HCT116 (cell line): ENCODE data around the gene CNTF.

Experiments
- CEBPB ChIP-seq: IDR thresholded peaks from 2 replicates; pipeline ENCODE4 v1.6.1; 2012; ENCODE audit warnings: low read depth
- CTCF ChIP-seq, 3 experiments: fragments of 200-600 bp in 1 of 3; sonication (generic) in 1 of 3; IDR thresholded peaks in 2 of 3; conservative IDR thresholded peaks in 1 of 3; 2 replicates each; pipeline ENCODE4 v1.5.1; 2012 to 2017; ENCODE audit warnings: low read depth in 2 of 3, low read length in 2 of 3, antibody characterized with exemption in 1 of 3, borderline replicate concordance in 1 of 3, control low read depth in 1 of 3, mild to moderate bottlenecking in 1 of 3, mixed read lengths in 1 of 3, mixed run types in 1 of 3, moderate library complexity in 1 of 3; ENCODE audit not compliant: insufficient read depth in 1 of 3
- EZH2 ChIP-seq: fragments of 200-600 bp; sonication (generic); IDR thresholded peaks from 2 replicates; pipeline ENCODE4 v1.6.1; 2017; ENCODE audit warnings: antibody characterized with exemption, mixed run types
- EZH2phosphoT487 ChIP-seq: fragments of 200-600 bp; IDR thresholded peaks from 2 replicates; pipeline ENCODE4 v1.6.1; 2018; ENCODE audit warnings: antibody characterized with exemption, borderline replicate concordance
- POLR2A ChIP-seq: IDR thresholded peaks from 2 replicates; pipeline ENCODE4 v1.7.0; 2011; ENCODE audit warnings: borderline replicate concordance; ENCODE audit not compliant: insufficient read depth, insufficient read length; ENCODE audit errors: extremely low read depth
- SIN3A ChIP-seq: IDR thresholded peaks from 2 replicates; pipeline ENCODE4 v1.6.1; 2012; ENCODE audit warnings: low read depth
- YY1 ChIP-seq: IDR thresholded peaks from 2 replicates; pipeline ENCODE4 v1.6.1; 2011; ENCODE audit warnings: low read length, low read depth, moderate library complexity, mild to moderate bottlenecking; ENCODE audit not compliant: insufficient replicate concordance; ENCODE audit errors: extremely low read depth
- ZNF274 ChIP-seq: fragments of 200-500 bp; sonication (Bioruptor generic); IDR thresholded peaks from 2 replicates; pipeline ENCODE4 v1.6.1; 2014; ENCODE audit warnings: mild to moderate bottlenecking, low read depth, low read length, inconsistent platforms
- TF ChIP-seq, protein P1 (sequence below): IDR thresholded peaks from 2 replicates; pipeline ENCODE4 v1.6.1; 2012; ENCODE audit warnings: low read depth

DNA sequence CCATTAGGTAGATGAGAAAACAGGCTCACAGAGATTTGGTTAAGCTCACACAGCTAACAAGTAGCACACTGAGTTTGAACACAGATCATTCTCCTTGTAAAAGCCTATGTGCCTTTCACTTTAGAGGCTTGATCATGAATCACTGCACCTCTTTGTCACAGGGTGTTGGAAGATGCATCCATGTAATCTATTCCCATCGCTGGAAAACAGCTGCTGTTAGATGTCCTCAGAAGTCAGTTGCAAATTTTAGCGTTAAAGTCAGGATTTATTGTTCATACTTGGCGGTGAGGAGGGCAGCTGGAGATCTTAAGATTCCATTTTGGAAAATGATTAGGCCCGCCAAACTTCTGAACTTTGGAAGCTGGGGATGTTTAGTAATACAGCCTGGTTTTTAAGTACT lies 2.6 kb downstream of the CNTF start:
- no peak for TF ChIP-seq CEBPB
- TF ChIP-seq CTCF (IDR thresholded peaks at IDR 0.05 in 2 of 3, conservative IDR thresholded peaks at IDR 0.05 in 1 of 3; ENCODE audit: borderline replicate concordance in 1 of 3, insufficient read depth in 1 of 3, low read depth in 2 of 3, low read length in 2 of 3) = no peak
- TF ChIP-seq ZNF274 = no peak
- TF ChIP-seq POLR2A = no peak
- TF ChIP-seq SIN3A = no peak
- no peak for TF ChIP-seq EZH2phosphoT487
- no peak for TF ChIP-seq EZH2
- TF ChIP-seq, protein P1, sequence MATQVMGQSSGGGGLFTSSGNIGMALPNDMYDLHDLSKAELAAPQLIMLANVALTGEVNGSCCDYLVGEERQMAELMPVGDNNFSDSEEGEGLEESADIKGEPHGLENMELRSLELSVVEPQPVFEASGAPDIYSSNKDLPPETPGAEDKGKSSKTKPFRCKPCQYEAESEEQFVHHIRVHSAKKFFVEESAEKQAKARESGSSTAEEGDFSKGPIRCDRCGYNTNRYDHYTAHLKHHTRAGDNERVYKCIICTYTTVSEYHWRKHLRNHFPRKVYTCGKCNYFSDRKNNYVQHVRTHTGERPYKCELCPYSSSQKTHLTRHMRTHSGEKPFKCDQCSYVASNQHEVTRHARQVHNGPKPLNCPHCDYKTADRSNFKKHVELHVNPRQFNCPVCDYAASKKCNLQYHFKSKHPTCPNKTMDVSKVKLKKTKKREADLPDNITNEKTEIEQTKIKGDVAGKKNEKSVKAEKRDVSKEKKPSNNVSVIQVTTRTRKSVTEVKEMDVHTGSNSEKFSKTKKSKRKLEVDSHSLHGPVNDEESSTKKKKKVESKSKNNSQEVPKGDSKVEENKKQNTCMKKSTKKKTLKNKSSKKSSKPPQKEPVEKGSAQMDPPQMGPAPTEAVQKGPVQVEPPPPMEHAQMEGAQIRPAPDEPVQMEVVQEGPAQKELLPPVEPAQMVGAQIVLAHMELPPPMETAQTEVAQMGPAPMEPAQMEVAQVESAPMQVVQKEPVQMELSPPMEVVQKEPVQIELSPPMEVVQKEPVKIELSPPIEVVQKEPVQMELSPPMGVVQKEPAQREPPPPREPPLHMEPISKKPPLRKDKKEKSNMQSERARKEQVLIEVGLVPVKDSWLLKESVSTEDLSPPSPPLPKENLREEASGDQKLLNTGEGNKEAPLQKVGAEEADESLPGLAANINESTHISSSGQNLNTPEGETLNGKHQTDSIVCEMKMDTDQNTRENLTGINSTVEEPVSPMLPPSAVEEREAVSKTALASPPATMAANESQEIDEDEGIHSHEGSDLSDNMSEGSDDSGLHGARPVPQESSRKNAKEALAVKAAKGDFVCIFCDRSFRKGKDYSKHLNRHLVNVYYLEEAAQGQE = no peak
- TF ChIP-seq YY1 = no peak
